Spleen (tissue), 11 donors: ENCODE results near the gene C2CD2L. TPM values are rescaled to one million over a fixed set of nuclear protein-coding genes. Genes with fewer than 3 reads are reported as not detected.
"Not testable (repeated sequence)": the region's sequence is repeated elsewhere in the genome, so short reads cannot be mapped to it uniquely, and the experiment has no call there.

Source experiments
- DNase-seq: peaks from one replicate; pipeline ENCODE4 v3.0.0-alpha.2; 2020
- H3K27ac ChIP-seq, 8 donors: fragments of 200-600 bp; sonication (generic) in 7 of 8; 1 replicate in 4 of 8; 2 replicates in 4 of 8; pipeline versions ENCODE4 v1.5.0 to v1.8.0; 2016 to 2021; ENCODE audit warnings: inconsistent platforms in 4 of 8, mild to moderate bottlenecking in 4 of 8, moderate library complexity in 1 of 8
- H3K27me3 ChIP-seq, 7 donors: fragments of 200-600 bp; sonication (generic) in 6 of 7; replicated peaks in 1 of 7; 1 replicate in 4 of 7; 2 replicates in 3 of 7; pipeline versions ENCODE4 v1.5.0 to v1.8.0; 2016 to 2021; ENCODE audit warnings: inconsistent platforms in 3 of 7, mild to moderate bottlenecking in 1 of 7
- H3K36me3 ChIP-seq, 6 donors: fragments of 200-600 bp; sonication (generic) in 5 of 6; 1 replicate in 4 of 6; 2 replicates in 2 of 6; pipeline versions ENCODE4 v1.5.0 to v1.8.0; 2016 to 2021; ENCODE audit warnings: inconsistent platforms in 2 of 6
- H3K4me1 ChIP-seq, 6 donors: fragments of 200-600 bp; sonication (generic) in 5 of 6; 1 replicate in 3 of 6; 2 replicates in 3 of 6; pipeline versions ENCODE4 v1.5.0 to v1.8.0; 2016 to 2021; ENCODE audit warnings: inconsistent platforms in 3 of 6
- H3K4me3 ChIP-seq, 8 donors: fragments of 200-600 bp; sonication (generic) in 7 of 8; 1 replicate in 4 of 8; 2 replicates in 4 of 8; pipeline versions ENCODE4 v1.5.0 to v1.8.0; 2016 to 2021; ENCODE audit warnings: inconsistent platforms in 4 of 8, mild to moderate bottlenecking in 4 of 8, moderate library complexity in 2 of 8
- H3K9me3 ChIP-seq, 8 donors: fragments of 200-600 bp; sonication (generic) in 7 of 8; 1 replicate in 4 of 8; 2 replicates in 4 of 8; pipeline versions ENCODE4 v1.5.0 to v1.8.0; 2016 to 2021; ENCODE audit warnings: inconsistent platforms in 4 of 8
- POLR2A ChIP-seq, 3 donors: fragments of 450-650 bp; IDR thresholded peaks; one replicate each; pipeline ENCODE4 v1.5.1; 2017; ENCODE audit warnings: antibody characterized with exemption in 3 of 3, mild to moderate bottlenecking in 1 of 3
- POLR2AphosphoS5 ChIP-seq, 3 donors: sonication (generic); formaldehyde crosslinking; IDR thresholded peaks; one replicate each; pipeline ENCODE4 v1.5.1; 2017; ENCODE audit warnings: antibody characterized with exemption in 3 of 3
- WGBS, 5 donors: extraction: QIAGEN DNeasy Blood & Tissue Kit in 3 of 5; methylation state at CpG; one replicate each; pipeline versions ENCODE4 v1.1.5 to v1.1.7; 2013 to 2018; 5-methylcytosine and 5-hydroxymethylcytosine counted together
- intact Hi-C: fragments of 100-400 bp; cut with DNase I; formaldehyde crosslinking; loops from one replicate; pipeline ENCODE4 v1.15.0; 2023; ENCODE audit warnings: low total_unique reads
- polyA plus RNA-seq, 3 donors: library from polyadenylated mRNA; stranded (reverse); fragments of 200-250 nt; gene quantifications; one replicate each; pipeline ENCODE4 v1.2.1, GENCODE V29; 2013
- total RNA-seq, 7 donors: library from RNA; depleted of rRNA in 3 of 7; stranded (reverse); fragments of >200 nt in 3 of 7; fragmentation: NEBNext Ultra II Directional in 4 of 7; extraction: Animal tissue kit (Norgen Biotek cat#: 25700) in 4 of 7; gene quantifications; one replicate each; pipeline versions ENCODE4 v1.1.0 to v1.2.1, GENCODE V29; 2016 to 2021
- TF ChIP-seq, protein P1 (sequence below), 11 experiments: fragments of 200-600 bp in 7 of 11; fragments of 450-650 bp in 4 of 11; sonication (generic) in 4 of 11; IDR thresholded peaks in 8 of 11; conservative IDR thresholded peaks in 3 of 11; 1 replicate in 7 of 11; 2 replicates in 4 of 11; pipeline versions ENCODE4 v1.4.0 to v1.8.0; 2016 to 2021; ENCODE audit warnings: antibody characterized with exemption in 11 of 11, inconsistent platforms in 4 of 11, mild to moderate bottlenecking in 1 of 11
- donor health status: healthy with polysubstance abuse.
- donor health status: DM: no; HTN: no; CAD: no; lungs with moderate emphysema.
- donor health status: DM: no; HTN: no; CAD: no.
- donor health status: Bipolar disorder and iron deficiency.
- donor health status: healthy.
- donor health status: DM: no; HTN: no; CAD: no.
- donor health status: DM: yes; HTN: yes; CAD: no.

Gene C2CD2L
- total and polyA plus RNA-seq, 10 donors, result 5.8 to 19.6 (median 15.7) TPM

DNA sequence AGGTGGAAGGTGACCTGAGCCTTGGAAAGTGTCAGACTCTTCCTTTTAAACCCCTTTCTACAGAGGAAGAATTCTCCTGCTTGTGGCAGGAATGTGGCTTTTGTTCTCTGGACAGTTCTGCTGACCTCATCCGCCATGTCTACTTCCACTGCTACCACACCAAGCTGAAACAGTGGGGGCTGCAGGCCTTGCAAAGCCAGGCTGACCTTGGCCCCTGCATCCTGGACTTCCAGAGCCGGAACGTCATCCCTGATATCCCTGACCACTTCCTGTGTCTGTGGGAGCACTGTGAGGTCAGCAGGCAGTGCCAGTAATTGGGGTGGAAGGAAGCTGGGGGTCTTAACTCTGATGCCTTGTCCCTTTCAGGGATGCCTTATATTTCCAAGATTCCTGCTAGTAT is 23.5 kb downstream of the C2CD2L start:
- DNase-seq, result no peak
- no peaks in the 10 kb centered on the region for H3K27me3 ChIP-seq
- H3K4me3 ChIP-seq, result no peak overlapping the region
- peaks cover 9 to 57% (median 29%) of the 10 kb centered on the region in 6 donors for H3K4me1 ChIP-seq
- WGBS, 5 donors, result 43 to 71% (median 68%) methylated on average over 3 of the region's 3 CpGs
- TF ChIP-seq POLR2AphosphoS5 (IDR thresholded peaks at IDR 0.05) (peak; percentile 26 to 77 (median 76)), POLR2A (IDR thresholded peaks at IDR 0.05) (no peak)
- TF ChIP-seq, protein P1, sequence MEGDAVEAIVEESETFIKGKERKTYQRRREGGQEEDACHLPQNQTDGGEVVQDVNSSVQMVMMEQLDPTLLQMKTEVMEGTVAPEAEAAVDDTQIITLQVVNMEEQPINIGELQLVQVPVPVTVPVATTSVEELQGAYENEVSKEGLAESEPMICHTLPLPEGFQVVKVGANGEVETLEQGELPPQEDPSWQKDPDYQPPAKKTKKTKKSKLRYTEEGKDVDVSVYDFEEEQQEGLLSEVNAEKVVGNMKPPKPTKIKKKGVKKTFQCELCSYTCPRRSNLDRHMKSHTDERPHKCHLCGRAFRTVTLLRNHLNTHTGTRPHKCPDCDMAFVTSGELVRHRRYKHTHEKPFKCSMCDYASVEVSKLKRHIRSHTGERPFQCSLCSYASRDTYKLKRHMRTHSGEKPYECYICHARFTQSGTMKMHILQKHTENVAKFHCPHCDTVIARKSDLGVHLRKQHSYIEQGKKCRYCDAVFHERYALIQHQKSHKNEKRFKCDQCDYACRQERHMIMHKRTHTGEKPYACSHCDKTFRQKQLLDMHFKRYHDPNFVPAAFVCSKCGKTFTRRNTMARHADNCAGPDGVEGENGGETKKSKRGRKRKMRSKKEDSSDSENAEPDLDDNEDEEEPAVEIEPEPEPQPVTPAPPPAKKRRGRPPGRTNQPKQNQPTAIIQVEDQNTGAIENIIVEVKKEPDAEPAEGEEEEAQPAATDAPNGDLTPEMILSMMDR (IDR thresholded peaks at IDR 0.05 in 8 of 11, conservative IDR thresholded peaks at IDR 0.05 in 3 of 11), result peak in 1 of 11 experiments; percentile 24
- H3K9me3 ChIP-seq, result no peaks in the 10 kb centered on the region
- H3K36me3 ChIP-seq, result peaks cover 4 to 93% (median 67%) of the 10 kb centered on the region in 6 donors
- peak overlapping the region in 7 of 8 donors; percentile 24 to 72 (median 57) for H3K27ac ChIP-seq
- intact Hi-C loops, result no loop called here

DNA sequence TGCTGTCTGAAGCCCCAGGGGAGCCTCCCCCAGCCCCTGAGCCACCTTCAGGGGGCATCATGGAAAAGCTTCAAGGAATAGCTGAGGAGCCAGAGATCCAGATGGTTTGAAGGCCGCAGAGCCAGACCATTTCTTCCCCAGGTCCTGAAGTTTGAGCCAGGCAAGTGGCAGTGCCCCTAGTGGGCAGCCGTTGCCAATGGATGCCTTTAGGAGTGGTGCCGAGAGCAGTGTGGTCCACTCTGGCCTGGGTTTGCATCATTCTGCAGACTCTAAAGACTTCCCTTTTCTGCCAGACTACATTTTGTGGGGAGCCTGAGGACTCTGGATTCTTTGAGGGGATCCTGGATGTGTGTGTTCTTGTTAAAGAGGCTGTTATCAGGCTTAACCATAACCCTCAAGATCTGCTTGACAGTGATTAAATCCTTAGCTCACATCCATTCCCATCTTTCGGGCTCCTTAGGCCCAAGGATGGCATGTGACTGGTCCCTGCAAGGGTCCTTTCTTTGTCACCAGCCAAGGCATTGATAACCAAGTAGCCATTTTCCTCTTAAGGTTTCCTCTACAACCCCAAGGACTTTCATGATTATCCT is 27.3 kb downstream of the C2CD2L start:
- Histone ChIP-seq H3K36me3 (peaks cover 4 to 58% (median 53%) of the 10 kb centered on the region in 6 donors), H3K4me1 (peaks cover 7 to 30% (median 17%) of the 10 kb centered on the region in 6 donors), H3K9me3 (no peaks in the 10 kb centered on the region), H3K27ac (no peak overlapping the region), H3K27me3 (no peaks in the 10 kb centered on the region), H3K4me3 (no peak overlapping the region)
- intact Hi-C loops, result no loop called here
- no peak for DNase-seq
- TF ChIP-seq, protein P1 (IDR thresholded peaks at IDR 0.05 in 8 of 11, conservative IDR thresholded peaks at IDR 0.05 in 3 of 11), result peak in 7 of 11 experiments; percentile 26 to 52 (median 44)
- peak in 1 of 3 donors; percentile 20 for TF ChIP-seq POLR2AphosphoS5 (IDR thresholded peaks at IDR 0.05)
- TF ChIP-seq POLR2A (IDR thresholded peaks at IDR 0.05), result no peak
- WGBS, 5 donors, result 58 to 81% (median 66%) methylated on average over 2 to 4 of the region's 4 CpGs

GRCh38 chr11:119139276-119139675 is 32.1 kb downstream of the C2CD2L start:
- H3K27me3 ChIP-seq, result peaks cover 0 to 13% (median 0%) of the 10 kb centered on the region in 7 donors
- H3K4me3 ChIP-seq, H3K27ac ChIP-seq, H3K36me3 ChIP-seq, H3K4me1 ChIP-seq, H3K9me3 ChIP-seq, intact Hi-C loops, DNase-seq: not testable (repeated sequence)
- WGBS, 5 donors, result 90 to 95% (median 92%) methylated on average over 10 of the region's 10 CpGs

GRCh38 chr11:119144825-119145486 is 37.8 kb downstream of the C2CD2L start:
- peaks cover 0 to 32% (median 23%) of the 10 kb centered on the region in 6 donors for H3K4me1 ChIP-seq
- H3K36me3 ChIP-seq, result no peaks in the 10 kb centered on the region
- WGBS, 5 donors, result 16 to 30% (median 23%) methylated on average over 7 of the region's 7 CpGs
- no peak for DNase-seq
- peak overlapping the region in 1 of 8 donors; percentile 24 for H3K4me3 ChIP-seq
- H3K27ac ChIP-seq, result no peak overlapping the region
- H3K27me3 ChIP-seq, result peaks cover 0 to 66% (median 31%) of the 10 kb centered on the region in 7 donors
- no peaks in the 10 kb centered on the region for H3K9me3 ChIP-seq
- TF ChIP-seq, protein P1 (IDR thresholded peaks at IDR 0.05 in 8 of 11, conservative IDR thresholded peaks at IDR 0.05 in 3 of 11), result peak; percentile 17 to 74 (median 59)
- TF ChIP-seq POLR2AphosphoS5 (IDR thresholded peaks at IDR 0.05), result no peak
- intact Hi-C loops, result no loop called here
